NOMO-1 (cell line): Measurements from ENCODE around the gene STK32C.
A peak's percentile ranks its signal among the peaks of the same experiment; 100 is the strongest.

Experiments used
- DNase-seq, 2 experiments: peaks; one replicate each; lab custom pipeline; 2025; ENCODE audit not compliant: unreplicated experiment in 2 of 2; lab: John Stamatoyannopoulos, UW

STK32C gene

GRCh38 chr10:132236161-132236560 lies 71.6 kb downstream of the STK32C start:
- no peak for DNase-seq

- no peak for DNase-seq
These were observed 72.9 kb downstream of the STK32C start for GRCh38 chr10:132234860-132235259.

GRCh38 chr10:132233501-132234085 lies 74.2 kb downstream of the STK32C start:
- no peak for DNase-seq

- no peak for DNase-seq
These were observed 74.8 kb downstream of the STK32C start for GRCh38 chr10:132232981-132233380.

GRCh38 chr10:132232023-132232951 lies 75.5 kb downstream of the STK32C start:
- DNase-seq: peak; percentile 75

GRCh38 chr10:132231656-132232022 lies 76.1 kb downstream of the STK32C start:
- no peak for DNase-seq

- no peak for DNase-seq
These were observed 77.1 kb downstream of the STK32C start for GRCh38 chr10:132230557-132231210.

- no peak for DNase-seq
These were observed 77.8 kb downstream of the STK32C start for GRCh38 chr10:132229834-132230556.

- DNase-seq: no peak
These were observed 78.7 kb downstream of the STK32C start for GRCh38 chr10:132229096-132229495.

- DNase-seq: no peak
These were observed 79.1 kb downstream of the STK32C start for GRCh38 chr10:132228616-132229015.

GRCh38 chr10:132227851-132228390 lies 79.8 kb downstream of the STK32C start:
- no peak for DNase-seq

- DNase-seq: no peak
These were observed 81.0 kb downstream of the STK32C start for GRCh38 chr10:132226586-132227405.

GRCh38 chr10:132225849-132226205 lies 81.9 kb downstream of the STK32C start:
- DNase-seq: no peak

GRCh38 chr10:132225073-132225848 lies 82.5 kb downstream of the STK32C start:
- DNase-seq: no peak

- no peak for DNase-seq
These were observed 83.2 kb downstream of the STK32C start for GRCh38 chr10:132224343-132225072.

- no peak for DNase-seq
These were observed 84.0 kb downstream of the STK32C start for GRCh38 chr10:132223611-132224342.

GRCh38 chr10:132223156-132223590 lies 84.6 kb downstream of the STK32C start:
- peak; percentile 74 to 80 for DNase-seq

- no peak for DNase-seq
These were observed 85.0 kb downstream of the STK32C start for GRCh38 chr10:132222726-132223125.
